ENCODE data around the gene PTPRR.

DNA sequence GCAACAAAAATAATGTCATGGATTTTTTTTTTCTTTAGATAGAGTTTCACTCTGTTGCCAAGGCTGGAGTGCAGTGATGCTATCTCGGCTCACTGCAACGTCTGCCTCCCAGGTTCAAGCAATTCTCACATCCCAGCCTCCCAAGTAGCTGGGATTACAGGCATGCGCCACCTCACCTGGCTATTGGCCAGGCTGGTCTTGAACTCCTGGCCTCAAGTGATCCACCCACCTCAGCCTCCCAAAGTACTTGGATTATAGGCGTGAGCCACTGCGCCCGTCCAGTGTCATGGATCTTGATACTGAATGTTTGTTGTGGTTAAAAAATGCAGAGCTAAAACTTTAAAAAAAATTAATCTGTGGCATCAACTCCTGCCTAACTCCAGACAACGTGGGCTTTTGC is 175.5 kb downstream of the PTPRR start:
- TF ChIP-seq, protein P1, sequence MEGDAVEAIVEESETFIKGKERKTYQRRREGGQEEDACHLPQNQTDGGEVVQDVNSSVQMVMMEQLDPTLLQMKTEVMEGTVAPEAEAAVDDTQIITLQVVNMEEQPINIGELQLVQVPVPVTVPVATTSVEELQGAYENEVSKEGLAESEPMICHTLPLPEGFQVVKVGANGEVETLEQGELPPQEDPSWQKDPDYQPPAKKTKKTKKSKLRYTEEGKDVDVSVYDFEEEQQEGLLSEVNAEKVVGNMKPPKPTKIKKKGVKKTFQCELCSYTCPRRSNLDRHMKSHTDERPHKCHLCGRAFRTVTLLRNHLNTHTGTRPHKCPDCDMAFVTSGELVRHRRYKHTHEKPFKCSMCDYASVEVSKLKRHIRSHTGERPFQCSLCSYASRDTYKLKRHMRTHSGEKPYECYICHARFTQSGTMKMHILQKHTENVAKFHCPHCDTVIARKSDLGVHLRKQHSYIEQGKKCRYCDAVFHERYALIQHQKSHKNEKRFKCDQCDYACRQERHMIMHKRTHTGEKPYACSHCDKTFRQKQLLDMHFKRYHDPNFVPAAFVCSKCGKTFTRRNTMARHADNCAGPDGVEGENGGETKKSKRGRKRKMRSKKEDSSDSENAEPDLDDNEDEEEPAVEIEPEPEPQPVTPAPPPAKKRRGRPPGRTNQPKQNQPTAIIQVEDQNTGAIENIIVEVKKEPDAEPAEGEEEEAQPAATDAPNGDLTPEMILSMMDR (IDR thresholded peaks at IDR 0.05), result no peak
- no peak for TF ChIP-seq POLR2AphosphoS5 (IDR thresholded peaks at IDR 0.05; ENCODE audit: insufficient read depth in 1 of 2, low read depth in 1 of 2)
